ENCODE data around the gene SPG11. TPM values are rescaled to one million over a fixed set of nuclear protein-coding genes. Genes with fewer than 3 reads are reported as not detected.

Gene SPG11
- total and polyA plus RNA-seq, 2 of the 13 experiments (the other 11 are each of a cell fraction or from before 2014, with no cell fraction given): 31.5 to 40.7 TPM

GRCh38 chr15:44536302-44536961 is 127.0 kb downstream of the SPG11 start (continued):
- TF ChIP-seq NCOR1 (IDR thresholded peaks at IDR 0.05; ENCODE audit: borderline replicate concordance, low read length) (no peak), HOXA5 (CRISPR knock-in tag; IDR thresholded peaks at IDR 0.05) (peak; percentile 72), HDAC6 (IDR thresholded peaks at IDR 0.05; ENCODE audit: low read depth, low read length) (no peak), ZNF503 (CRISPR knock-in tag; IDR thresholded peaks at IDR 0.05) (0 out of 2 replicates have a peak, but pooled peaks have one; percentile 26), GMEB1 (CRISPR knock-in tag; IDR thresholded peaks at IDR 0.05; ENCODE audit: borderline replicate concordance) (peak; percentile 15; the same call in 1 of the 2 replicates), EED (CRISPR knock-in tag; IDR thresholded peaks at IDR 0.05) (no peak), ZNF75D (CRISPR knock-in tag; IDR thresholded peaks at IDR 0.05; ENCODE audit: borderline replicate concordance) (no peak), RNF219 (CRISPR knock-in tag; IDR thresholded peaks at IDR 0.05) (no peak), ELK4 (CRISPR knock-in tag; IDR thresholded peaks at IDR 0.05; ENCODE audit: borderline replicate concordance) (no peak), LRRFIP1 (CRISPR knock-in tag; conservative IDR thresholded peaks at IDR 0.05) (no peak), ZNF317 (CRISPR knock-in tag; IDR thresholded peaks at IDR 0.05) (peak; percentile 40; the same call in 1 of the 2 replicates), ZFP62 (CRISPR knock-in tag; IDR thresholded peaks at IDR 0.05) (no peak), ONECUT2 (CRISPR knock-in tag; IDR thresholded peaks at IDR 0.05) (peak; percentile 10; the same call in 1 of the 2 replicates), HHEX (CRISPR knock-in tag; IDR thresholded peaks at IDR 0.05) (peak; percentile 37; the same call in 1 of the 2 replicates), TCF7 (IDR thresholded peaks at IDR 0.05; ENCODE audit: low read depth) (no peak), BCL6 (CRISPR knock-in tag; IDR thresholded peaks at IDR 0.05) (0 out of 2 replicates have a peak, but pooled peaks have one; percentile 48), DDIT3 (CRISPR knock-in tag; IDR thresholded peaks at IDR 0.05) (no peak), ZBTB7B (CRISPR knock-in tag; IDR thresholded peaks at IDR 0.05) (peak; percentile 70; the same call in 1 of the 2 replicates), ZNF761 (CRISPR knock-in tag; conservative IDR thresholded peaks at IDR 0.05) (0 out of 2 replicates have a peak, but pooled peaks have one; percentile 13), ADNP (CRISPR knock-in tag; IDR thresholded peaks at IDR 0.05) (no peak)
